Endothelial cell of umbilical vein (primary cell): Measurements from ENCODE around the gene THSD7A. TPM values are rescaled to one million over a fixed set of nuclear protein-coding genes. Genes with fewer than 3 reads are reported as not detected.

Source experiments
- BruUV-seq: library from RNA; stranded (reverse); fragments of 400-500 nt; replicated peaks from 2 replicates; lab custom pipeline; 2021; lab: Mats Ljungman, UMichigan
- CTCF ChIA-PET: fragments of 300-600, 350-600 bp; sonication (Branson Sonifier 250); formaldehyde crosslinking; loops from one replicate; lab custom pipeline; 2021; ENCODE audit warnings: antibody characterized with exemption, inconsistent platforms; lab: Charles Lee
- POLR2A ChIA-PET: fragments of 300-600, 350-600 bp; sonication (Branson Sonifier 250); formaldehyde crosslinking; loops from one replicate; lab custom pipeline; 2021; ENCODE audit warnings: antibody characterized with exemption, inconsistent platforms; lab: Charles Lee
- DNase-seq: peaks from one replicate; pipeline ENCODE4 v3.0.0-alpha.2; 2011; ENCODE audit warnings: low read depth, low spot score
- FAIRE-seq: peaks from 2 replicates; lab custom pipeline; 2011; peaks lifted over from hg19 to GRCh38; lab: Jason Lieb, UNC
- H2AFZ ChIP-seq: 2 replicates; pipeline ENCODE4 v1.6.0; 2012; ENCODE audit warnings: low read depth, low read length, control low read depth, inconsistent platforms
- H3K27ac ChIP-seq: 2 replicates; pipeline ENCODE4 v1.5.1; 2011; ENCODE audit warnings: low read depth, mild to moderate bottlenecking, control low read depth, low read length, moderate library complexity; ENCODE audit not compliant: insufficient read depth
- H3K27me3 ChIP-seq, 2 experiments: 2 replicates each; pipeline versions ENCODE4 v1.6.0 to v1.6.1; 2011; ENCODE audit warnings: low read length in 2 of 2, mixed read lengths in 1 of 2; ENCODE audit not compliant: control insufficient read depth in 2 of 2, insufficient read depth in 2 of 2
- H3K36me3 ChIP-seq, 2 experiments: 2 replicates in 1 of 2; 3 replicates in 1 of 2; pipeline ENCODE4 v1.5.1; 2011; ENCODE audit warnings: low read length in 2 of 2, mild to moderate bottlenecking in 1 of 2, moderate library complexity in 1 of 2; ENCODE audit not compliant: control insufficient read depth in 2 of 2, insufficient read depth in 2 of 2; ENCODE audit errors: extremely low read depth in 1 of 2
- H3K4me1 ChIP-seq: 3 replicates; pipeline ENCODE4 v1.5.1; 2011; ENCODE audit warnings: mild to moderate bottlenecking, low read length; ENCODE audit not compliant: control insufficient read depth, insufficient read depth; ENCODE audit errors: extremely low read depth
- H3K4me2 ChIP-seq: 2 replicates; pipeline ENCODE4 v1.6.1; 2011; ENCODE audit warnings: low read length, control low read depth, mixed read lengths; ENCODE audit not compliant: insufficient read depth
- H3K4me3 ChIP-seq, 3 experiments: fragments of 200-600 bp in 1 of 3; sonication (generic), shearing (Covaris generic) in 1 of 3; replicated peaks in 1 of 3; 2 replicates each; pipeline ENCODE4 v1.5.1; 2011 to 2016; ENCODE audit warnings: control low read depth in 3 of 3, low read length in 3 of 3, mild to moderate bottlenecking in 2 of 3, inconsistent platforms in 1 of 3, low read depth in 1 of 3, moderate library complexity in 1 of 3; ENCODE audit not compliant: insufficient read depth in 1 of 3
- H3K79me2 ChIP-seq: 2 replicates; pipeline ENCODE4 v1.6.0; 2012; ENCODE audit warnings: low read length, inconsistent platforms; ENCODE audit not compliant: control insufficient read depth, insufficient read depth
- H3K9ac ChIP-seq: replicated peaks from 2 replicates; pipeline ENCODE3; 2011; ENCODE audit warnings: low read length, control low read depth; ENCODE audit not compliant: insufficient read depth; ENCODE audit errors: extremely low read depth
- H3K9me1 ChIP-seq: replicated peaks from 3 replicates; pipeline ENCODE4 v1.6.0; 2011; ENCODE audit warnings: mild to moderate bottlenecking, low read length; ENCODE audit not compliant: control insufficient read depth, insufficient read depth; ENCODE audit errors: extremely low read depth
- H3K9me3 ChIP-seq: replicated peaks from 2 replicates; pipeline ENCODE4 v1.5.1; 2012; ENCODE audit warnings: low read length, inconsistent platforms; ENCODE audit not compliant: control insufficient read depth, insufficient read depth
- H4K20me1 ChIP-seq: replicated peaks from 2 replicates; pipeline ENCODE3; 2011; ENCODE audit warnings: mild to moderate bottlenecking, low read length; ENCODE audit not compliant: control insufficient read depth, insufficient read depth; ENCODE audit errors: extremely low read depth
- CTCF ChIP-seq, 2 donors: IDR thresholded peaks; 1 replicate in 1 of 2; 2 replicates in 1 of 2; pipeline ENCODE4 v1.5.1; 2011; ENCODE audit warnings: low read length in 2 of 2, mild to moderate bottlenecking in 2 of 2, moderate library complexity in 2 of 2, control low read depth in 1 of 2, inconsistent platforms in 1 of 2, low read depth in 1 of 2; ENCODE audit not compliant: insufficient read depth in 1 of 2; ENCODE audit errors: extremely low read depth in 1 of 2
- EZH2 ChIP-seq: IDR thresholded peaks from 2 replicates; pipeline ENCODE4 v1.6.1; 2012; ENCODE audit warnings: borderline replicate concordance, low read depth, mild to moderate bottlenecking, moderate library complexity, low read length, inconsistent platforms; ENCODE audit not compliant: severe bottlenecking
- FOS ChIP-seq: IDR thresholded peaks from 2 replicates; pipeline ENCODE4 v1.6.1; 2011; ENCODE audit warnings: mild to moderate bottlenecking, low read length, moderate library complexity, borderline replicate concordance; ENCODE audit not compliant: insufficient read depth
- GATA2 ChIP-seq: IDR thresholded peaks from 2 replicates; pipeline ENCODE4 v1.7.0; 2011; ENCODE audit warnings: low read depth, mild to moderate bottlenecking, moderate library complexity, mixed read lengths, low read length; ENCODE audit not compliant: insufficient read length, insufficient read depth
- JUN ChIP-seq: IDR thresholded peaks from 2 replicates; pipeline ENCODE4 v1.6.1; 2011; ENCODE audit warnings: borderline replicate concordance, low read depth; ENCODE audit not compliant: insufficient read length, insufficient read depth
- MAX ChIP-seq: IDR thresholded peaks from 2 replicates; pipeline ENCODE4 v1.6.1; 2011; ENCODE audit not compliant: insufficient read depth, insufficient read length
- MYC ChIP-seq: IDR thresholded peaks from one replicate; pipeline ENCODE4 v1.6.1; 2011; ENCODE audit warnings: mild to moderate bottlenecking, low read depth, low read length
- POLR2A ChIP-seq: IDR thresholded peaks from 2 replicates; pipeline ENCODE4 v1.6.1; 2012; ENCODE audit warnings: low read depth, mild to moderate bottlenecking, control low read depth, low read length
- POLR2AphosphoS5 ChIP-seq: IDR thresholded peaks from 2 replicates; pipeline ENCODE4 v1.6.1; 2012; ENCODE audit warnings: low read depth, mild to moderate bottlenecking, control low read depth, low read length, moderate library complexity; ENCODE audit not compliant: insufficient read depth
- dilution Hi-C: fragments of 300-500 bp; cut with MboI; formaldehyde crosslinking; loops from one replicate; pipeline ENCODE4 v1.15.0; 2019; ENCODE audit warnings: low sequenced_read_pairs; ENCODE audit not compliant: extremely low pct_ligation_motif_present
- intact Hi-C: fragments of 100-400 bp; cut with micrococcal nuclease; formaldehyde crosslinking; loops from one replicate; pipeline ENCODE4 v1.10.0; 2022
- polyA plus RNA-seq, 4 experiments: library from polyadenylated mRNA; depleted of rRNA in 3 of 4; stranded (reverse) in 3 of 4; unstranded in 1 of 4; fragments of >200 nt; gene quantifications; 2 replicates each; pipeline versions ENCODE4 v1.2.1 to v1.2.3, GENCODE V29; 2011 to 2012; ENCODE audit warnings: missing spikeins in 1 of 4
- total RNA-seq: library from RNA; stranded (reverse); gene quantifications from 2 replicates; pipeline ENCODE4 v1.2.3, GENCODE V29; 2021

Gene THSD7A
- total and polyA plus RNA-seq, 2 donors (not counting 3 experiments of a cell fraction or from before 2014, with no cell fraction given), result 3.3 to 12.7 TPM

- dilution Hi-C loops, result no loop called here
- no peaks in the 10 kb centered on the region for H3K9me1 ChIP-seq
- CTCF ChIA-PET, result interaction anchor here (0.8 kb wide), 1 partner anchor 9 kb away, joined by 3 read pairs; no protein-coding TSS in a partner anchor
- no peaks in the 10 kb centered on the region for H3K27me3 ChIP-seq
- POLR2A ChIA-PET, result no interaction called here
- H3K79me2 ChIP-seq, result no peaks in the 10 kb centered on the region
- H3K27ac ChIP-seq, result no peak overlapping the region
- no peak for DNase-seq
- peaks cover 16% of the 10 kb centered on the region for H3K4me1 ChIP-seq
- H3K36me3 ChIP-seq, result no peaks in the 10 kb centered on the region
- no peak for TF ChIP-seq GATA2
- TF ChIP-seq FOS, result peak; percentile 7
- no peak for TF ChIP-seq POLR2A
- FAIRE-seq, result no peak
- intact Hi-C loops, result loop anchor here (10.0 kb wide), 1 partner anchor 168 kb away; no protein-coding TSS in a partner anchor
- H3K4me2 ChIP-seq, result no peak overlapping the region
- no peak overlapping the region for H2AFZ ChIP-seq
- no peaks in the 10 kb centered on the region for H4K20me1 ChIP-seq
- no peak overlapping the region for H3K9ac ChIP-seq
- H3K4me3 ChIP-seq, result no peak overlapping the region
- no TSS peak for BruUV-seq
- H3K9me3 ChIP-seq, result no peaks in the 10 kb centered on the region
Measured at GRCh38 chr7:11623093-11623678, 208.8 kb downstream of the THSD7A start.

- no peak for DNase-seq
- Histone ChIP-seq H3K9me1 (no peaks in the 10 kb centered on the region), H3K4me2 (no peak overlapping the region), H3K4me1 (peaks cover 14% of the 10 kb centered on the region), H3K36me3 (no peaks in the 10 kb centered on the region), H3K27me3 (no peaks in the 10 kb centered on the region), H3K79me2 (no peaks in the 10 kb centered on the region), H2AFZ (no peak overlapping the region), H3K4me3 (no peak overlapping the region), H3K9ac (no peak overlapping the region), H3K27ac (no peak overlapping the region), H3K9me3 (no peaks in the 10 kb centered on the region), H4K20me1 (no peaks in the 10 kb centered on the region)
- TF ChIP-seq MYC (no peak), JUN (no peak), FOS (no peak), POLR2A (no peak), GATA2 (no peak), EZH2 (no peak), MAX (no peak), POLR2AphosphoS5 (no peak), CTCF (IDR thresholded peaks at IDR 0.05; ENCODE audit: extremely low read depth in 1 of 2, insufficient read depth in 1 of 2, low read depth in 1 of 2, low read length in 2 of 2) (no peak)
- ChIA-PET POLR2A (no interaction called here), CTCF (no interaction called here)
- dilution Hi-C loops, result no loop called here
- no TSS peak for BruUV-seq
- intact Hi-C loops, result loop anchor here (10.0 kb wide), 1 partner anchor 166 kb away; no protein-coding TSS in a partner anchor
- no peak for FAIRE-seq
Measured at GRCh38 chr7:11620406-11621253, 211.4 kb downstream of the THSD7A start.
